Hepatocyte (in vitro differentiated cells): ENCODE measurements around the gene BBS1.

ENCODE experiments used
- EZH2 ChIP-seq: fragments of 200-600 bp; sonication (generic); IDR thresholded peaks from 2 replicates; pipeline ENCODE4 v1.6.1; 2016; ENCODE audit warnings: antibody characterized with exemption, mild to moderate bottlenecking, borderline replicate concordance
- TF ChIP-seq, protein P1 (sequence below): fragments of 200-600 bp; sonication (generic); IDR thresholded peaks from 2 replicates; pipeline ENCODE4 v1.5.1; 2016; ENCODE audit warnings: antibody characterized with exemption, mild to moderate bottlenecking; ENCODE audit not compliant: poor library complexity

DNA sequence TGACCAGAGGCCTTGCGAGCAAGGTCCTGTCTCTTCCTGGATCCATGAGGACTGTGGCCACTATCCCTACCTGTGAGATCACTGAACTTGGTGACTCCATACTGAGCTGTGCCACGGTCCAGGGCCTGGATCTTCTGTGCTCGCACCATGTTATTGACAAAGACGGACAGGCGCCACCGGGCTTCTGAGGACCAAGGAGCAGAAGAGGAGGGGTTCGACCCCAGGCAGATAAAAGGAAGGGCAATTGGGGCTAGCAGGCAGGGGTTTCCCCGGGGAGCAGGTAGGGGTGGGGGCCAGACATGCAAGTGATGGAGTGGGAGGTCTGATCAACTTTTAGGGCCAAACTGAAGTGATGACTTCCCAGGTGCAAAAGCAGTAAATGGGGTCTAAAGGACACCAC lies 55.8 kb downstream of the BBS1 start:
- TF ChIP-seq, protein P1, sequence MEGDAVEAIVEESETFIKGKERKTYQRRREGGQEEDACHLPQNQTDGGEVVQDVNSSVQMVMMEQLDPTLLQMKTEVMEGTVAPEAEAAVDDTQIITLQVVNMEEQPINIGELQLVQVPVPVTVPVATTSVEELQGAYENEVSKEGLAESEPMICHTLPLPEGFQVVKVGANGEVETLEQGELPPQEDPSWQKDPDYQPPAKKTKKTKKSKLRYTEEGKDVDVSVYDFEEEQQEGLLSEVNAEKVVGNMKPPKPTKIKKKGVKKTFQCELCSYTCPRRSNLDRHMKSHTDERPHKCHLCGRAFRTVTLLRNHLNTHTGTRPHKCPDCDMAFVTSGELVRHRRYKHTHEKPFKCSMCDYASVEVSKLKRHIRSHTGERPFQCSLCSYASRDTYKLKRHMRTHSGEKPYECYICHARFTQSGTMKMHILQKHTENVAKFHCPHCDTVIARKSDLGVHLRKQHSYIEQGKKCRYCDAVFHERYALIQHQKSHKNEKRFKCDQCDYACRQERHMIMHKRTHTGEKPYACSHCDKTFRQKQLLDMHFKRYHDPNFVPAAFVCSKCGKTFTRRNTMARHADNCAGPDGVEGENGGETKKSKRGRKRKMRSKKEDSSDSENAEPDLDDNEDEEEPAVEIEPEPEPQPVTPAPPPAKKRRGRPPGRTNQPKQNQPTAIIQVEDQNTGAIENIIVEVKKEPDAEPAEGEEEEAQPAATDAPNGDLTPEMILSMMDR = no peak
- TF ChIP-seq EZH2 = no peak
